Ishikawa (cell line): ENCODE data around the gene SEPTIN5.

Experiments
- CEBPB ChIP-seq: IDR thresholded peaks from 2 replicates; pipeline ENCODE4 v1.6.1; 2012
- CREB1 ChIP-seq: IDR thresholded peaks from 2 replicates; pipeline ENCODE4 v1.6.1; 2012; ENCODE audit warnings: low read depth
- EGR1 ChIP-seq: IDR thresholded peaks from 2 replicates; pipeline ENCODE4 v1.6.1; 2012
- EP300 ChIP-seq: IDR thresholded peaks from 2 replicates; pipeline ENCODE4 v1.6.1; 2012; ENCODE audit warnings: borderline replicate concordance
- FOXM1 ChIP-seq: IDR thresholded peaks from 2 replicates; pipeline ENCODE4 v1.6.1; 2012; ENCODE audit warnings: low read depth, borderline replicate concordance
- NFIC ChIP-seq: IDR thresholded peaks from 2 replicates; pipeline ENCODE4 v1.6.1; 2012
- RAD21 ChIP-seq: IDR thresholded peaks from 2 replicates; pipeline ENCODE4 v1.6.1; 2012; ENCODE audit warnings: low read depth
- TAF1 ChIP-seq: IDR thresholded peaks from 2 replicates; pipeline ENCODE4 v1.6.1; 2012; ENCODE audit warnings: low read depth, mild to moderate bottlenecking
- TCF12 ChIP-seq: IDR thresholded peaks from 2 replicates; pipeline ENCODE4 v1.6.1; 2012; ENCODE audit warnings: low read depth
- TEAD4 ChIP-seq: IDR thresholded peaks from 2 replicates; pipeline ENCODE4 v1.6.1; 2012
- USF1 ChIP-seq: IDR thresholded peaks from 2 replicates; pipeline ENCODE4 v1.6.1; 2012
- YY1 ChIP-seq: IDR thresholded peaks from 2 replicates; pipeline ENCODE4 v1.6.1; 2012; ENCODE audit warnings: low read depth
- ZBTB7A ChIP-seq: IDR thresholded peaks from 2 replicates; pipeline ENCODE4 v1.6.1; 2012; ENCODE audit warnings: low read depth
- TF ChIP-seq, protein P1 (sequence below): IDR thresholded peaks from 2 replicates; pipeline ENCODE4 v1.6.1; 2012
- TF ChIP-seq, protein P2 (sequence below): IDR thresholded peaks from 2 replicates; pipeline ENCODE4 v1.6.1; 2012; ENCODE audit warnings: low read depth, mild to moderate bottlenecking

Gene SEPTIN5

GRCh38 chr22:19732403-19733113 lies 18.3 kb downstream of the SEPTIN5 start:
- TF ChIP-seq EP300 (no peak), TCF12 (no peak), TEAD4 (no peak), YY1 (no peak), ZBTB7A (no peak), FOXM1 (no peak), EGR1 (no peak), RAD21 (no peak), TAF1 (no peak), USF1 (no peak), NFIC (no peak), CREB1 (no peak), CEBPB (no peak)
- TF ChIP-seq, protein P1, sequence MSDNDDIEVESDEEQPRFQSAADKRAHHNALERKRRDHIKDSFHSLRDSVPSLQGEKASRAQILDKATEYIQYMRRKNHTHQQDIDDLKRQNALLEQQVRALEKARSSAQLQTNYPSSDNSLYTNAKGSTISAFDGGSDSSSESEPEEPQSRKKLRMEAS, result no peak
- TF ChIP-seq, protein P2, sequence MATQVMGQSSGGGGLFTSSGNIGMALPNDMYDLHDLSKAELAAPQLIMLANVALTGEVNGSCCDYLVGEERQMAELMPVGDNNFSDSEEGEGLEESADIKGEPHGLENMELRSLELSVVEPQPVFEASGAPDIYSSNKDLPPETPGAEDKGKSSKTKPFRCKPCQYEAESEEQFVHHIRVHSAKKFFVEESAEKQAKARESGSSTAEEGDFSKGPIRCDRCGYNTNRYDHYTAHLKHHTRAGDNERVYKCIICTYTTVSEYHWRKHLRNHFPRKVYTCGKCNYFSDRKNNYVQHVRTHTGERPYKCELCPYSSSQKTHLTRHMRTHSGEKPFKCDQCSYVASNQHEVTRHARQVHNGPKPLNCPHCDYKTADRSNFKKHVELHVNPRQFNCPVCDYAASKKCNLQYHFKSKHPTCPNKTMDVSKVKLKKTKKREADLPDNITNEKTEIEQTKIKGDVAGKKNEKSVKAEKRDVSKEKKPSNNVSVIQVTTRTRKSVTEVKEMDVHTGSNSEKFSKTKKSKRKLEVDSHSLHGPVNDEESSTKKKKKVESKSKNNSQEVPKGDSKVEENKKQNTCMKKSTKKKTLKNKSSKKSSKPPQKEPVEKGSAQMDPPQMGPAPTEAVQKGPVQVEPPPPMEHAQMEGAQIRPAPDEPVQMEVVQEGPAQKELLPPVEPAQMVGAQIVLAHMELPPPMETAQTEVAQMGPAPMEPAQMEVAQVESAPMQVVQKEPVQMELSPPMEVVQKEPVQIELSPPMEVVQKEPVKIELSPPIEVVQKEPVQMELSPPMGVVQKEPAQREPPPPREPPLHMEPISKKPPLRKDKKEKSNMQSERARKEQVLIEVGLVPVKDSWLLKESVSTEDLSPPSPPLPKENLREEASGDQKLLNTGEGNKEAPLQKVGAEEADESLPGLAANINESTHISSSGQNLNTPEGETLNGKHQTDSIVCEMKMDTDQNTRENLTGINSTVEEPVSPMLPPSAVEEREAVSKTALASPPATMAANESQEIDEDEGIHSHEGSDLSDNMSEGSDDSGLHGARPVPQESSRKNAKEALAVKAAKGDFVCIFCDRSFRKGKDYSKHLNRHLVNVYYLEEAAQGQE, result no peak

- TF ChIP-seq, protein P2, result no peak
- TF ChIP-seq FOXM1 (no peak), TAF1 (no peak), TEAD4 (no peak), CREB1 (no peak)
Measured at GRCh38 chr22:19733755-19734154, 19.5 kb downstream of the SEPTIN5 start.

DNA sequence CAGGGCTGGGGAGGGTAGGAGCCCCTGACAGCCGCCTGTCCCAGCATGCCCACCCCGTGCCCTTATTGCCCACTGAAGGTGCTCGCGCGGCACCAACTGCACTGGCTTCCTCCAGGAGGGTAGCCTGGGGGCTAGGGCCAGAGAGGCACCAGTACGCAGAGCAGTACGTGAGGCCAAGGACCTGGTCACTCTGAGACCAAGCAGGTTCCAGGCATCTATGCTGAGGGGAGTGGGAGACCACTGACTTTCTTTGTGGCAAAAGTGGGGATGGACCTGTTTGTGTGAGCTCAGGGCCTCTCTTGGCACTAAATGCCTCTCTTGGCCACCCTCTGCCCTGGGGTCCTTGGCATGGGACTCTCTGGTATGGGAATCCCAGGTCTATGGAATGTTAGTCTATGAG lies 19.9 kb downstream of the SEPTIN5 start:
- TF ChIP-seq, protein P1, result no peak
- TF ChIP-seq EGR1 (no peak), TCF12 (no peak), YY1 (no peak), TAF1 (no peak), NFIC (no peak), EP300 (no peak), FOXM1 (no peak), USF1 (no peak), TEAD4 (no peak), RAD21 (no peak)

DNA sequence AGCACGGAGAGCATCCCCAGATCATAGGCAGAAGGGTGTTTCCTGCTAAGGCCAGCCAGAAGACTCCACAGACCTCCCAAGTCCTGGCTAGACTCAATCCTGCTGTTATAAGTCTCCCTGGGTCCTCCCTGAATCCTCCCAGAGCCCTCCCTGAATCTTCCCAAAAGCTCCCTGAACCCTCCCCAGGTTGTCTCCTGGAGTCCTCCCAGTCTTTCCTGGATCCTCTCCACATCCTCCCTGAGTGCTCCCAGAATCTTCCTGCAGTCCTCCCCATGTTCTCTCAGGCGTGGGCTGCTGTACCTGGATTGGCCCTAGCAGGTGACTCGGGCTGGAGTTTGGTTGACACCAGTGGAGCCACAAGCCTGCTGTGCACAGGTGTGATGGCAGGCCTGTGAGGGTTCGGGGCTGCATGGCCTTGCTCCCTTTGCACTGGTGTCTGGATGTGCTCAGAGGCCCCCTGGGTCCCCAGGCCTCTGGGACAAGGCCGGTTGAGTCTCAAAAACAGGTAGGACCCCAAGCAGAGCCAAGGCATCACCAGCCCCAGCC lies 20.6 kb downstream of the SEPTIN5 start:
- TF ChIP-seq ZBTB7A (no peak), FOXM1 (no peak), CREB1 (no peak), YY1 (no peak), EGR1 (no peak)

DNA sequence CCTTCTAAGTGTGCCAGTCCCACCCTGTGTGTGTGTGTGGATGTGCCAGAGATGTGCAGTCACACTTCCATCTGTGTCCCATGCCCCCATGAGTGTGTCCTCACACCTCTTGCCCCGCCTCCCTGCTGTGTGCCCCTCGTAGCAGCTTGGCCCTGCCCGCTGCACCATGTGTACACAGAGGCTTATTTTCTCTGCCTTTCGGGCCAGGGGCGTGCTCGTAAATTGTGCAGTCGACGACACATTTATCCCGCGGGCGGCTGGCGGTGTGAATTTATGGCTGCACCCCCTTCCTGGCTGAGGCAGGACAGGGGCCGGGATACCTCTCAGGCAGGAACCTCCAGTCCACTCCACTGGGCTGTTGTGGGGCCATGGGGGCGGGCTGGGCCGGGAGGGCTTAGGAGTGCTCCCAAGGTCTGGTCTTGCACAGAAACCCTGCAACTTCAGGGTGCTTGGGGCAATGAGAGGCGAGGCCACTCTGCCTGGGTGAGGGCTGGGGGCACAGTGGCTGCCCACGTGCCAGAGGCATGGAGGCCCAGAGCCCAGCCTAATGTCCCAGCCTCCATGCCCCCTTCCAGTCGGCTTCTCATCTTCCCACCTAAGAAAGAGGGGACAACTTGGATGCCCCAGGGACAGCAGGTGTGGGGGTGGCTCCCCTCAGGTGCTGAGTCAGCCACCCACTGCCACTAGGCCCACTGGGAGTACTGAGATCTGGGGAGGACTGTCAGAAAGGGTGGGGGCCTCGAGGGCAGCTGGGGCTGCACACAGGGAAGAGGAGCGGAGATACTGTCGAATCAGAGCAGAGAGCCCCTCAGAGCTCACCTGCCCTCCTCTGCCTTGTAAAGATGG lies 21.6 kb downstream of the SEPTIN5 start:
- TF ChIP-seq, protein P2, result no peak
- TF ChIP-seq TEAD4, result no peak
- TF ChIP-seq TCF12, result no peak
- no peak for TF ChIP-seq TAF1
- no peak for TF ChIP-seq NFIC
- no peak for TF ChIP-seq ZBTB7A
- no peak for TF ChIP-seq EP300
- no peak for TF ChIP-seq CREB1
- TF ChIP-seq EGR1, result no peak
- no peak for TF ChIP-seq RAD21
- no peak for TF ChIP-seq CEBPB
- no peak for TF ChIP-seq FOXM1
